Left lung (tissue), 10 donors: ENCODE results near the gene MOV10L1. TPM values are rescaled to one million over a fixed set of nuclear protein-coding genes. Genes with fewer than 3 reads are reported as not detected.

Source experiments
- ATAC-seq: fragments of 200-7000 bp; cut with Tn5 transposase; one replicate; pipeline ENCODE4 v1.9.1; 2020; ENCODE audit warnings: moderate library complexity
- DNase-seq, 4 donors: peaks; one replicate each; pipeline ENCODE4 v3.0.0-alpha.2; 2013 to 2020
- H3K27ac ChIP-seq, 2 donors: fragments of 200-600 bp; sonication (generic) in 1 of 2; one replicate each; pipeline versions ENCODE4 v1.5.0 to v1.8.0; 2020 to 2021
- H3K27me3 ChIP-seq, 2 donors: fragments of 200-600 bp; sonication (generic) in 1 of 2; one replicate each; pipeline versions ENCODE4 v1.5.0 to v1.8.0; 2020 to 2021
- H3K36me3 ChIP-seq, 2 donors: fragments of 200-600 bp; sonication (generic) in 1 of 2; one replicate each; pipeline versions ENCODE4 v1.5.0 to v1.8.0; 2020 to 2021
- H3K4me1 ChIP-seq, 2 donors: fragments of 200-600 bp; one replicate each; pipeline ENCODE4 v1.8.0; 2021
- H3K4me3 ChIP-seq, 2 donors: fragments of 200-600 bp; sonication (generic) in 1 of 2; one replicate each; pipeline versions ENCODE4 v1.5.0 to v1.8.0; 2020 to 2021; ENCODE audit warnings: mild to moderate bottlenecking in 1 of 2
- H3K9me3 ChIP-seq, 2 donors: fragments of 200-600 bp; sonication (generic) in 1 of 2; one replicate each; pipeline versions ENCODE4 v1.5.0 to v1.8.0; 2020 to 2021
- CTCF ChIP-seq, 2 donors: fragments of 200-600 bp; sonication (generic) in 1 of 2; IDR thresholded peaks; one replicate each; pipeline versions ENCODE4 v1.5.0 to v1.8.0; 2021; ENCODE audit warnings: antibody characterized with exemption in 2 of 2
- intact Hi-C, 2 donors: fragments of 100-400 bp; cut with DNase I; formaldehyde crosslinking; loops; one replicate each; pipeline versions ENCODE4 v1.11.2 to v1.14.2; 2022
- polyA plus RNA-seq, 6 donors: library from polyadenylated mRNA; unstranded; fragments of 120-200 nt; gene quantifications; one replicate each; pipeline ENCODE4 v1.2.1, GENCODE V29; 2013; ENCODE audit not compliant: insufficient read length in 6 of 6
- total RNA-seq, 2 donors: library from RNA; stranded (reverse); fragmentation: NEBNext Ultra II Directional; extraction: Animal tissue kit (Norgen Biotek cat#: 25700); gene quantifications; one replicate each; pipeline ENCODE4 v1.2.1, GENCODE V29; 2021
- donor health status: DM: no; HTN: yes; CAD: no.
- donor health status: DM: no; HTN: no; CAD: no.

MOV10L1 gene
- total and polyA plus RNA-seq, 8 donors: 0.37 to 4.7 (median 2.2) TPM

GRCh38 chr22:50074551-50075530 is 15.0 kb upstream of the MOV10L1 start:
- intact Hi-C loops: no loop called here
- no peaks in the 10 kb centered on the region for H3K36me3 ChIP-seq
- H3K9me3 ChIP-seq: no peaks in the 10 kb centered on the region
- TF ChIP-seq CTCF (IDR thresholded peaks at IDR 0.05): no peak
- H3K27ac ChIP-seq: no peak overlapping the region
- ATAC-seq (peak; percentile 15), DNase-seq (no peak)
- no peak overlapping the region for H3K4me3 ChIP-seq
- peaks cover 0 to 3% of the 10 kb centered on the region in 2 donors for H3K27me3 ChIP-seq
- no peaks in the 10 kb centered on the region for H3K4me1 ChIP-seq

- Histone ChIP-seq H3K4me1 (no peaks in the 10 kb centered on the region), H3K4me3 (no peak overlapping the region), H3K27ac (no peak overlapping the region), H3K9me3 (no peaks in the 10 kb centered on the region), H3K36me3 (no peaks in the 10 kb centered on the region), H3K27me3 (peaks cover 0 to 16% of the 10 kb centered on the region in 2 donors)
- intact Hi-C loops: no loop called here
- ATAC-seq (no peak), DNase-seq (peak in 1 of 4 donors; percentile 70)
- TF ChIP-seq CTCF (IDR thresholded peaks at IDR 0.05): no peak
These were observed 12.9 kb upstream of the MOV10L1 start for GRCh38 chr22:50076646-50077535.

- TF ChIP-seq CTCF (IDR thresholded peaks at IDR 0.05): no peak
- ATAC-seq: no peak
- H3K27me3 ChIP-seq: peaks cover 0 to 29% of the 10 kb centered on the region in 2 donors
- H3K4me3 ChIP-seq: no peak overlapping the region
- H3K4me1 ChIP-seq: no peaks in the 10 kb centered on the region
- no peaks in the 10 kb centered on the region for H3K36me3 ChIP-seq
- no peak overlapping the region for H3K27ac ChIP-seq
- DNase-seq: no peak
- H3K9me3 ChIP-seq: no peaks in the 10 kb centered on the region
- intact Hi-C loops: no loop called here
These were observed 11.6 kb upstream of the MOV10L1 start for GRCh38 chr22:50078246-50078645.

- no peak for DNase-seq
These were observed 11.0 kb upstream of the MOV10L1 start for GRCh38 chr22:50078761-50079160.

More at GRCh38 chr22:50078761-50079160, 11.0 kb upstream of the MOV10L1 start:
- intact Hi-C loops: no loop called here
- Histone ChIP-seq H3K36me3 (no peaks in the 10 kb centered on the region), H3K27ac (no peak overlapping the region), H3K4me1 (no peaks in the 10 kb centered on the region), H3K9me3 (no peaks in the 10 kb centered on the region), H3K27me3 (peaks cover 0 to 34% of the 10 kb centered on the region in 2 donors), H3K4me3 (no peak overlapping the region)
- TF ChIP-seq CTCF (IDR thresholded peaks at IDR 0.05): no peak
- ATAC-seq: no peak
